ENCODE results near the gene ZHX3.

Gene ZHX3

DNA sequence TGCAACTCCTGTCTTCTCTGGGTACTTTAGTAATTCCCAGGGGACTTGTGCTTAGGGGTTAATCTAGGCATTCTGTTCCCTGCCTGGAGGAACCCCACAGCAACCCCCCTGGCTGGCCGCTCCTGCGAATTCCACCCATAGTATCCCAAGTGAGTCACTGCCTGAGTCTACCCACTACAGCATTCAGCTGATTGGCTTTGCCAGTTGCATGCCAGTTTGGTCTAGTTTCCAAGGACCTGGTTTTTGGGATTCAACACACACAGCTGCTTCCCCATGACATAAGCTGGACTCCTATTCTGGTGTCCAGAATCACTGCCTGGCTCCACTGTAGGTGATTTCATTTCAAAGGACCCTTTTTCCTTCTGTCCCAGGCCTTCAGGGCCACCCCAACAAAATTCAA, 139.9 kb downstream of the ZHX3 start:
- TF ChIP-seq, protein P1, sequence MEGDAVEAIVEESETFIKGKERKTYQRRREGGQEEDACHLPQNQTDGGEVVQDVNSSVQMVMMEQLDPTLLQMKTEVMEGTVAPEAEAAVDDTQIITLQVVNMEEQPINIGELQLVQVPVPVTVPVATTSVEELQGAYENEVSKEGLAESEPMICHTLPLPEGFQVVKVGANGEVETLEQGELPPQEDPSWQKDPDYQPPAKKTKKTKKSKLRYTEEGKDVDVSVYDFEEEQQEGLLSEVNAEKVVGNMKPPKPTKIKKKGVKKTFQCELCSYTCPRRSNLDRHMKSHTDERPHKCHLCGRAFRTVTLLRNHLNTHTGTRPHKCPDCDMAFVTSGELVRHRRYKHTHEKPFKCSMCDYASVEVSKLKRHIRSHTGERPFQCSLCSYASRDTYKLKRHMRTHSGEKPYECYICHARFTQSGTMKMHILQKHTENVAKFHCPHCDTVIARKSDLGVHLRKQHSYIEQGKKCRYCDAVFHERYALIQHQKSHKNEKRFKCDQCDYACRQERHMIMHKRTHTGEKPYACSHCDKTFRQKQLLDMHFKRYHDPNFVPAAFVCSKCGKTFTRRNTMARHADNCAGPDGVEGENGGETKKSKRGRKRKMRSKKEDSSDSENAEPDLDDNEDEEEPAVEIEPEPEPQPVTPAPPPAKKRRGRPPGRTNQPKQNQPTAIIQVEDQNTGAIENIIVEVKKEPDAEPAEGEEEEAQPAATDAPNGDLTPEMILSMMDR (IDR thresholded peaks at IDR 0.05), result no peak

DNA sequence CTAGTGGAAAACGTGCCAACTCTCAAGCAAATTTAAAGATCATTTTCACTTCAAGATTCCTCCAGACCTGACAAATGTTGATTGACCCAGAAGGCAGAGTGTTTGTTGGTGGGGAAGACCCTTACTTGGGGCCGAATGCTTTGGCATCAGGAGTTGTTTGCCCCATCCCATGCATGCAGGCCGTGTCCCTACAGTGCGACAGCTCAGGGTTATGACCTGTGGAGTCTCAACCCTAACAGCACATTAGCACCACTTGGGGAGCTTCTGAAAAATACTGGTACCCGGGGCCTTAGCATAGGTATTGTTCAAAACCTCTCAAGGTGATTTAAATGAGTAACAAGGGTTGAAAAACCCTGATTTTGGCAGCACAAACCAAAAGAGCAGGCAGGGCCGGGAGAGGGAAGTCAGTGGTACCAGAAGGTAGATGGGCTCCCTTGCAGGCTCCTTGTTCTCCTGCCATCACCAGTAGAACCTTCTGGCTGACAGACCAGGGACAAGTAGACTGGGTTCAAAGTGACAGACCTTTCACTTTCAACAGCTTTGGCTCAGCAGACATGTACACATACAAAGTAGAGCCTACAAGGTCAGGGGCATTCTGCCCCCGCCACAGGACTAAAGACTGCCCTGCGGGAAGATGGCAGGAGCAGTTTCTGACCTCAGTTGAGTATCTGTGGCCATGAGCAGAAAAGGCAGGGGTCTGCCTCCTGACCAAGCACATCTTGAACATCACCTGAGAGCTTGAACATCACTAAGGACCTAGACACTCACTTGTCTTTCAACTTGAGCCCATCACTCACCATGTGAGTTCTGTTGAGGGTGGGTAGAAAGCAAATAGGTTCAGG, 140.6 kb downstream of the ZHX3 start:
- TF ChIP-seq, protein P1 (IDR thresholded peaks at IDR 0.05), result no peak

DNA sequence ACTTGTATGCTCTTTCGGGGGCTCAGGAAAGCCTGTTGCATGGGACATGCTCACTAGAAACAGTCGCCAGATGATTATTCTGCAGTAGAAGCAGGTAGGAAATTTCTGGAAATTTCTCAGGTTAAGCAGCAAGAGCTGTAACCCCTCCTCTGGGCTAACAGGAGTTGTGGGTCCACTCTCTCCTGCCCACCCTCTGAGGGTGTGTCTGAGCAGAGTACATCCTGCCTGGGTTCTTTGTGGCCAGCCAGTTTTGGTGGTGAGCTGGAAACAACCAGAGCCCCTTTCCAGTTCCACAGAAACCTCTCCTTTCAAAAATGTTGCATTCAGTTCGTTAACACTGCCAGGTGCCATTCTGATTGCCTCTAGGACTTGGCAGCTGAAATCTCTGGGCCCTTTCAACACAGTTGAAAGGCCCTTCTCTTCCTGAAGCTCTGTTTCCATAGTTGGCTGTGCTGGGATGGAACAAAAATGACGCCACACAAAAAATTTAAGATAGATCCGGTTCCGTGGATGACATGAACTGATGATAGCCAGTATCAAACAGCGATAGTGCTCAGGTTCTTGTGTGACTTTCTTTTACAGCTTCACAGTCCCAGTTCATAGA, 141.7 kb downstream of the ZHX3 start:
- TF ChIP-seq, protein P1 (IDR thresholded peaks at IDR 0.05), result no peak

DNA sequence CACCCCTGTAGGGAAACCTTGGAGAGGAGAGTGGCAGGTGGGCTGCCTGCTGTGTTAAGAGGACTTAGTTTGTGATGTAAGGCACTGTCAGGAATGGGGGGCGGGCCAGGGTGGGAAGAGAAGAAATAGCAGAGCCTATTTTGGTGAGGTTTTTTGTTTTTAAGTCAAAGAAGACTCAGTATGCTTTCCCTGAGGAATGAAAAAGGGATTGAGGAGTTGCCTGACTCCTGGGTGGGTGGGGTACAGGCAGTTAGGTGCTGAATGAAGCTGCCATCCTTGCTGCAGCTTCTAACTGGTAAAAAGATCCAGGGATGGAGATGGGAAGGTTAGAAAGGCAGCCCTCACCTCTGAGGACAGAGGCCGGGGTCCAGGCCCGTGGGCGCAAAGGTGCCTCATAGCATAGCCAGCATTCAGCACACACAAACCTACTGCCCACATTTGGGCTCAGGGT, 142.3 kb downstream of the ZHX3 start:
- TF ChIP-seq, protein P1 (IDR thresholded peaks at IDR 0.05), result no peak

DNA sequence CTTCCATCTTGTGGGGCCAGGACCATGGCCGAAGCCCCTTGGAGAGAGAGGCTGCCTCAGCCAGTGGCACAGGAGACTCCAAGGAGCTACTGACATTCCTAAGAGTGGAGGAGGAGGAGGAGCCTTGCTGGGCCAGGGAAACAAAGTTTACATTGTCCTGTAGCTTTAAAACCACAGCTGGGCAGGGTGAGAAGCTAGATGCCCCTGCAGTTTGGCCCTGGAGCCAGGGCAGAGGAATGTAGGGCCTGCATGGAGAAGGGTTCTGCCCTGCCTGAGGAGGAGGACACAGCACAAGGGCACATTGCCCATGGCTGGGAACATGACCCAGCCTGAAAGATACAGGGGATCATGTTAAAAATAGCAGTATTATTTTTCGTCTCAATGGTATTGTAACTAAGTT, 142.7 kb downstream of the ZHX3 start:
- TF ChIP-seq, protein P1 (IDR thresholded peaks at IDR 0.05), result no peak

DNA sequence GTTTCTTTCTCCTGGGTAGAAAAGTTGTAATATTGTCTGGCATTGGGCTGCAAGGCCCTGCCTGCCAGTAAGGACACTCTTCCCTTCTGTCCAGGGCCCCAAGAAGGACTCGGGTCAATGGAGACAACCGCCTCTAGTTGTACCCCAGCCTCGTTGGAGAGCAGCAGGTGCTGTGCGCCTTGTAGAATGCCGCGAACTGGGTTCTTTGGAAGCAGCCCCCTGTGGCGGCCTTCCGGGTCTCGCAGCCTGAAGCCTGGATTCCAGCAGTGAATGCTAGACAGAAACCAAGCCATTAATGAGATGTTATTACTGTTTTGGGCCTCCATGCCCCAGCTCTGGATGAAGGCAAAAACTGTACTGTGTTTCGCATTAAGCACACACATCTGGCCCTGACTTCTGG, 143.2 kb downstream of the ZHX3 start:
- TF ChIP-seq, protein P1 (IDR thresholded peaks at IDR 0.05), result no peak

DNA sequence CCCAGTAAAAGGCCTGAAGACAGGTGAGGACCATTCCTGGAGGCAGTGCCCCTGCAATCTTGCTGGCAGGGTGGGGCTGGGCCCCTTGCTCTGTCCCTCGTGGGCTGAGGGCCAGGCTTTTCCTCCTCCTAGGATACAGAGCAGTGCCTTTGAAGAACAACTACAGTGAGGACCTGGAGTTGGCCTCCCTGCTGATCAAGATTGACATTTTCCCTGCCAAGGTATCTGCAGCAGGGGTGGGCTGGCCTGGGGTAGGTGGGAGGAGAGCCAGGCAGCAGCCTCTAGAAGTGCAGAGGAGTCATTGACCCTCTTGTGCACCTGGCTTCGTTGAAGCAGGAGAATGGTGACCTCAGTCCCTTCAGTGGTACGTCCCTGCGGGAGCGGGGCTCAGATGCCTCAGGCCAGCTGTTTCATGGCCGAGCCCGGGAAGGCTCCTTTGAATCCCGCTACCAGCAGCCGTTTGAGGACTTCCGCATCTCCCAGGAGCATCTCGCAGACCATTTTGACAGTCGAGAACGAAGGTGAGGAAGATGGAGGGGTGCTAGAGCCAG, 143.7 kb downstream of the ZHX3 start:
- TF ChIP-seq, protein P1 (IDR thresholded peaks at IDR 0.05), result no peak
